IPS-15b (cell line): Measurements from ENCODE around the gene ARHGAP9.
A peak's percentile ranks its signal among the peaks of the same experiment; 100 is the strongest.
"Not testable (repeated sequence)": the region's sequence is repeated elsewhere in the genome, so short reads cannot be mapped to it uniquely, and the experiment has no call there.

Source experiments
- H3K27me3 ChIP-seq: one replicate; pipeline ENCODE4 v1.6.1; 2013; ENCODE audit warnings: low read length; ENCODE audit not compliant: control insufficient read depth, insufficient read depth
- H3K36me3 ChIP-seq: one replicate; pipeline ENCODE4 v1.6.1; 2013; ENCODE audit warnings: low read length; ENCODE audit not compliant: control insufficient read depth, insufficient read depth
- H3K4me1 ChIP-seq: one replicate; pipeline ENCODE4 v1.6.1; 2013; ENCODE audit warnings: mild to moderate bottlenecking, low read length; ENCODE audit not compliant: control insufficient read depth, insufficient read depth
- H3K4me3 ChIP-seq: one replicate; pipeline ENCODE4 v1.5.1; 2013; ENCODE audit warnings: low read depth, low read length
- H3K9ac ChIP-seq: one replicate; pipeline ENCODE4 v1.6.1; 2013; ENCODE audit warnings: low read depth, mild to moderate bottlenecking, low read length
- H3K9me3 ChIP-seq: one replicate; pipeline ENCODE4 v1.6.1; 2013; ENCODE audit warnings: mild to moderate bottlenecking, low read length; ENCODE audit not compliant: control insufficient read depth, insufficient read depth

Gene ARHGAP9

DNA sequence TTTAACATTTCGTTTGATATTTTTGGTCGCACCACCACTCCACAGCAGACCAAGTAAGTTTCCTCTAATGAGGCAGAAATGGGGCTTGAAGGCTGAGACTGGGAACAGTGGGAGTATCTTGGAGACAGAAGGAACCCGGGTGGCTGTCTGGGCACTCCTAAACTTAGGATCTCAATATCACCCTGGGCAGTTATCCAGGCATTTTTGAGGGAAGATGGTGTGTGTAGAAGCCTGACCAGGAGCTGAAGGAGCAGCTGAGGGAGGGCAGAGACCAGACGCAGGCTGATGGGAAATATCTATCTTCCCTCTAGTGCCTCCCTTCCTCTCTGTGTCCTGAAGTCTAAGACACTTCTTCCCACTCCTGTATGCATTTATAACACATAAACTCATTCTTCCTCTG lies 18.9 kb upstream of the ARHGAP9 start:
- no peak overlapping the region for H3K4me3 ChIP-seq
- H3K9me3 ChIP-seq: no peaks in the 10 kb centered on the region
- H3K9ac ChIP-seq: no peak overlapping the region
- peaks cover 51% of the 10 kb centered on the region for H3K36me3 ChIP-seq
- no peaks in the 10 kb centered on the region for H3K4me1 ChIP-seq
- no peaks in the 10 kb centered on the region for H3K27me3 ChIP-seq

DNA sequence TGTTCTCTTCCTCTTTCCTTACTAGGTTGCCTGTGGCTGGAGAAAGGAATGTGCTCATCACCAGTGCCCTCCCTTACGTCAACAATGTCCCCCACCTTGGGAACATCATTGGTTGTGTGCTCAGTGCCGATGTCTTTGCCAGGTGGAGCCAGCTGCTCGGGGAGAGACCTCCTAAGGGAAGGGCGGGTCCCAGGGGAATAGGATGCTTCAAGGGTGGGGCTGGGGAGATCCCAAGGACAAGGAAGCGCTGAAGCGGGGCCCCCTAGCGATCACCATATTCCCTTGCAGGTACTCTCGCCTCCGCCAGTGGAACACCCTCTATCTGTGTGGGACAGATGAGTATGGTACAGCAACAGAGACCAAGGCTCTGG lies 18.5 kb upstream of the ARHGAP9 start:
- Histone ChIP-seq H3K9me3 (no peaks in the 10 kb centered on the region), H3K27me3 (no peaks in the 10 kb centered on the region), H3K9ac (no peak overlapping the region), H3K4me3 (no peak overlapping the region), H3K4me1 (no peaks in the 10 kb centered on the region), H3K36me3 (peaks cover 51% of the 10 kb centered on the region)

DNA sequence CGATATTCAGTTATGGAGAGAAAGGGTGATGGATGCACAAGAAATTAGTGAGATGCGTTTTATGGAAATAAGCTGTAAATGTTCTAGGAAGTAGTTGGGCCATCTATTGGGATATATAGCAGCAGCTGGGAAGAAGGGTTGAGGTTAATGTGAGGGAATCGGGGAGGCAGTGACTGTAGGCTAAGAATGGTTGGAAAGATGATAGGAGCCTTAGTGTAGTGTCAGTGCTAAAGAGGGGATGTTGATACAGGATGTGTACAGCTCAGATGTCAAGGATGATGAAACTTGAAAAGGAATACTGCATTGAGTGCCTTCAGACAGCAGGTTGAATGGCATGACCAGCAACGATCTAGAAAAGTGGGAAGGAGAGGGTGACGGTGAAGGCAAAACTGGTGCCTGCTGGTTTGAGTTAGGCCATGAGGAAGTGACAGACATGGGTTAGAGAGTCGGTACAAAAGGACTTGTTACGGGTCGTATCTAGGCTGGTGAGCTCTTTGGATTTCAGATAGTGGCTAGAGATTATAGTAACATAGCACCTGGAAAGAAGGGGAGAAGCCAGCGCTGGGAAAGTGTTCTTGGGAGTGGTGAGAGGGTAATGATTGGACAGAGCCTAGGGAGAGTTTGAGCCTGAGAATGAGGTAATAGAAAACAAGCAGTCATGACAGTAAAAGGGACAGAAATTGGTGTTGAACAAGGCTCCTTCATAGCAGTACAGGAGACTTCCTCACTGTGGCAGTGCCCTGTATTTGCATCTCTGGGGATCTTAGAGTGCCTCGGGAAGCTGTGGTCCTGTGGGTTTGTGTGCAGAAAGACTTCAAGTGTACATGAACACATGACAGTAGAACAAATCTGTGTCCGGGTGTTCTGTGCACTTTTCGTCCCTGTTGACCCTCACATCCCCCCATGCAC lies 17.8 kb upstream of the ARHGAP9 start:
- Histone ChIP-seq H3K9me3 (no peaks in the 10 kb centered on the region), H3K4me1 (no peaks in the 10 kb centered on the region), H3K36me3 (peaks cover 56% of the 10 kb centered on the region), H3K27me3 (no peaks in the 10 kb centered on the region), H3K9ac (no peak overlapping the region), H3K4me3 (no peak overlapping the region)

DNA sequence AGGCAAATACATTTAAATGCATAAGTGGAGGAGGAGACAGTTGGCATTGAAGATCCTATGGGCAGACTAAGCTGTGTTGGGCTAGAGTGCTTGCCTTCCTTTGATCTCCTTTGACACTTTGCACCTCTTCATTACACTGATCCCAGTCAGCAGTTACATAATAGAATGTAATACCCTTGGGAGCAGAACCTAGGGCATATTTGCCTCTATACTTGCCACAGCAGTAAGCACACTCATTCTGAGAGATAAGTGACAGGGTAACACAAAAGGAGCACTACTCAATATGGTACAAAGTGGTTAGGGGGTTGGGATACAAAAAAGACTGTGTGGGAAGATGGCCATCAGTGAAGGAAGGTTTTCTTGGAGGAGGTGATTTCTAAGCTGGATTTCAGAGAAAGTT lies 17.2 kb upstream of the ARHGAP9 start:
- Histone ChIP-seq H3K9me3 (no peaks in the 10 kb centered on the region), H3K4me3 (no peak overlapping the region), H3K36me3 (peaks cover 58% of the 10 kb centered on the region), H3K4me1 (no peaks in the 10 kb centered on the region), H3K9ac (no peak overlapping the region), H3K27me3 (no peaks in the 10 kb centered on the region)

DNA sequence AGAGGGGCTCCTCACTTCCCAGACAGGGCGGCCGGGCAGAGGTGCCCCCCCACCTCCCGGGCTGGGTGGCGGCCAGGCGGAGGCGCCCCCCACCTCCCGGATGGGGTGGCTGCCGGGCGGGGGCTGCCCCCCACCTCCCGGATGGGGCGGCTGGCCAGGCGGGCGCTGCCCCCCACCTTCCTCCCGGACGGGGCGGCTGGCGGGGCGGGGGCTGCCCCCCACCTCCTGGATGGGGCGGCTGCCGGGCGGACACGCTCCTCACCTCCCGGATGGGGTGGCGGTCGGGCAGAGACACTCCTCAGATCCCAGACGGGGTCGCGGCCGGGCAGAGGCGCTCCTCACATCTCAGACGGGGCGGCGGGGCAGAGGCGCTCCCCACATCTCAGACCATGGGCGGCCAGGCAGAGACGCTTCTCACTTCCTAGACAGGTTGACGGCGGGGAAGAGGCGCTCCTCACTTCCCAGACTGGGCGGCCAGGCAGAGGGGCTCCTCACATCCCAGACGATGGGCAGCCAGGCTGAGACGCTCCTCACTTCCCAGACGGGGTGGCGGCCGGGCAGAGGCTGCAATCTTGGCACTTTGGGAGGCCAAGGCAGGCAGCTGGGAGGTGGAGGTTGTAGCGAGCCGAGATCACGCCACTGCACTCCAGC lies 15.5 kb upstream of the ARHGAP9 start:
- not testable (repeated sequence) for H3K9me3 ChIP-seq, H3K9ac ChIP-seq, H3K4me3 ChIP-seq, H3K4me1 ChIP-seq, H3K27me3 ChIP-seq
- H3K36me3 ChIP-seq: peaks cover 55% of the 10 kb centered on the region

DNA sequence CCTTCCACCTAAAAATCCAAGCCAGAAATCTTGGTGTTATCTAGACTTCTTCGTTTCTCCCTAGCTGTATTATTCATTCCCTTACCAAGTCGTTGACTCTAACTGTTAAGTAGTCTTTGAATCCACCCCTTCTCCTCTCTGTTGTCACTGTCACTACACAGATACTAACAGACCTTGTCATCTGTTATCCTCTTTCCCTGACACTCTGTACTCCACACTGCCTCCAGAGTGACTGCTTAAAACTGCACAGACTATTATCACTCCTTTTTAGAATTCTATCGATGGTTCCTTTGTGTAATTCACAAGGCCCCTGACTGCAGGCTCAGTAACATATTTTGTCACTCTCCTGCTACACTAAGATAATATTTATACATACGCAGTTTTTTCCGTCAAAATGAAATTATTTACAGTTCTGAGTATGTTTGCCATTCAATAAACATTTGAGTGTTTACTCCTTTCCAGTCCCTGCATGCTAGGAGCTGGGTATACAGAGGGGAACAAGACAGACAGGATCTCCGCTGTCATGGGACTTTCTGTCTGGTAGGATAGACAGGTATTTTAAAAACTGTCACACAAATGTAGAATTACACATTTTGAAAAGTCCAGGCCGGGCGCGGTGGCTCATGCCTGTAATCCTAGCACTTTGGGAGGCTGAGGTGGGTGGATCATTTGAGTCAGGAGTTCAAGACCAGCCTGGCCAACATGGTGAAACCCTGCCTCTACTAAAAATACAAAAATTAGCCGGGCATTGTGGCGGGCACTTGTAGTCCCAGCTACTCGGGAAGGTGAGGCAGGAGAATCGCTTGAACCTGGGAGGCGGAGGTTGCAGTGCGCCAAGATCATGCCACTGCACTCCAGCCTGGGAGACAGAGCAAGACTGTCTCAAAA lies 12.0 kb upstream of the ARHGAP9 start:
- Histone ChIP-seq H3K27me3 (no peaks in the 10 kb centered on the region), H3K36me3 (peaks cover 41% of the 10 kb centered on the region), H3K9me3 (no peaks in the 10 kb centered on the region), H3K9ac (no peak overlapping the region), H3K4me1 (no peaks in the 10 kb centered on the region), H3K4me3 (no peak overlapping the region)

DNA sequence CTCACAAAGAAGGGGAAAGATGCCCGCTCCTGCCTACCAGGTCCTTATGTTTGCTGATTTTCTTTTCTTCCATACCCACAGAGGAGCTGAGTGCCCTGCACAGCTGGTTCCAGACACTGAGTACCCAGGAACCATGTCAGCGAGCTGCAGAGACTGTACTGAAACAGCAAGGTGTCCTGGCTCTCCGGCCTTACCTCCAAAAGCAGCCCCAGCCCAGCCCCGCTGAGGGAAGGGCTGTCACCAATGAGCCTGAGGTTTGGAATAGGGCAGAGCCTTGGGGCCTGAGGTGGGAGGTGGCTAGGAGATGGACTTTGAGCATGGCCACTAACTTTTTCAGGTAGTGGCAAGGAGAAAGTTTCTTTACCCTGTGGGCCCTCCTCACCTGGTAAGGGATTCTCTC lies 10.5 kb upstream of the ARHGAP9 start:
- no peaks in the 10 kb centered on the region for H3K9me3 ChIP-seq
- H3K4me1 ChIP-seq: no peaks in the 10 kb centered on the region
- H3K4me3 ChIP-seq: no peak overlapping the region
- H3K9ac ChIP-seq: no peak overlapping the region
- peaks cover 35% of the 10 kb centered on the region for H3K36me3 ChIP-seq
- H3K27me3 ChIP-seq: no peaks in the 10 kb centered on the region

DNA sequence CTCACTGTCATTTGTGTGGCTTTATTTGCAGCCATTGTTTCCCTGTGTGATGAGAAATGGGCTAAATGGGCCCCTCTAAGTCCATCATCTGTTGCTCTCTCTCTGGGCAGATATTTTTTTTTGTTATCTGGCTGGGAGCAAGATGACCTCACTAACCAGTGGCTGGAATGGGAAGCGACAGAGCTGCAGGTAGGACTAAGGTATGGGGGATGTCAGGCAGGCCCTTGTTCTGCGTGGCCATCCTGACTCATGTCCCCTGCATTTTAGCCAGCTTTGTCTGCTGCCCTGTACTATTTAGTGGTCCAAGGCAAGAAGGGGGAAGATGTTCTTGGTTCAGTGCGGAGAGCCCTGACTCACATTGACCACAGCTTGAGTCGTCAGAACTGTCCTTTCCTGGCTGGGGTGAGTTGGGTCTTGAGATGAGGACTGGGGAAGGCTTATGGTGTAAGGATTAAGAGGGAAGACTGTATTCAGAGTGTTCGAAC lies 9.5 kb upstream of the ARHGAP9 start:
- Histone ChIP-seq H3K27me3 (no peaks in the 10 kb centered on the region), H3K9ac (peak overlapping the region; percentile 17), H3K4me3 (peak overlapping the region; percentile 96), H3K4me1 (no peaks in the 10 kb centered on the region), H3K36me3 (peaks cover 34% of the 10 kb centered on the region), H3K9me3 (no peaks in the 10 kb centered on the region)

DNA sequence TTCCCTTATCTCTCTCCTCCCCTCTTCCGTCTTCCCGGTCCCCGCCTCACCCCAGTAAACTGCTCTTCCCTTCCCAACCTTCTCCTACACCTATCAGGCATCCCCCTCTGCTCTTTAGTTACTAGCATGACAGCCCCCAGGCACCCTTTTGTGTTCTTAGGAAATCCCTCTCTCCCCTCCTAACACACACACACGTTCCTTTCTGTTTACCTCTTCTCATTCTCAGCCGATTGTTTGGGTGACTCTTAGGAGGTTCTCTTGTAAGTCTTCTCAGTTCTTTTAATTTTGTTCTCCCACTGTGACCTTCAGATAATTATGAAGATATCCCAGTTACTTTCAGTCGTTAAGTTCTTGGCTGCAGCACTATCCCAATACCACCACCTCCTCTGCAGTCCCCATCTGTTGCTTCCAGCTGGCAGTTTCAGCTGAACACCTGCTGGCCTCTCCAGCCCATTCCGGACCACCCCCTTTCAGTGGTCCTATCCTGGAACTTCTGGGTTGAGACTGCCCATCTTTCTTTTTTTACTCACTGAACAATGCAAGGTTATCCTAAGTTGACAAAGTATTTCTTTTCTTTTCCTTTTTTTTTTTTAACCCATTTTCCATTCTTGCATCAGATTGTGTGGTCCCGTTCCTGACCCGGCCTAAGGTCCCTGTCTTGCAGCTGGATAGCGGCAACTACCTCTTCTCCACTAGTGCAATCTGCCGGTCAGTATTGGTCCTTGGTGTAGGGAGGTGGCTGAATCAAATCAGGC lies 8.9 kb upstream of the ARHGAP9 start:
- no peaks in the 10 kb centered on the region for H3K27me3 ChIP-seq
- H3K4me1 ChIP-seq: peaks cover under 1% of the 10 kb centered on the region
- peaks cover 32% of the 10 kb centered on the region for H3K36me3 ChIP-seq
- H3K9me3 ChIP-seq: no peaks in the 10 kb centered on the region
- peak overlapping the region; percentile 97 for H3K9ac ChIP-seq
- peak overlapping the region; percentile 96 for H3K4me3 ChIP-seq

DNA sequence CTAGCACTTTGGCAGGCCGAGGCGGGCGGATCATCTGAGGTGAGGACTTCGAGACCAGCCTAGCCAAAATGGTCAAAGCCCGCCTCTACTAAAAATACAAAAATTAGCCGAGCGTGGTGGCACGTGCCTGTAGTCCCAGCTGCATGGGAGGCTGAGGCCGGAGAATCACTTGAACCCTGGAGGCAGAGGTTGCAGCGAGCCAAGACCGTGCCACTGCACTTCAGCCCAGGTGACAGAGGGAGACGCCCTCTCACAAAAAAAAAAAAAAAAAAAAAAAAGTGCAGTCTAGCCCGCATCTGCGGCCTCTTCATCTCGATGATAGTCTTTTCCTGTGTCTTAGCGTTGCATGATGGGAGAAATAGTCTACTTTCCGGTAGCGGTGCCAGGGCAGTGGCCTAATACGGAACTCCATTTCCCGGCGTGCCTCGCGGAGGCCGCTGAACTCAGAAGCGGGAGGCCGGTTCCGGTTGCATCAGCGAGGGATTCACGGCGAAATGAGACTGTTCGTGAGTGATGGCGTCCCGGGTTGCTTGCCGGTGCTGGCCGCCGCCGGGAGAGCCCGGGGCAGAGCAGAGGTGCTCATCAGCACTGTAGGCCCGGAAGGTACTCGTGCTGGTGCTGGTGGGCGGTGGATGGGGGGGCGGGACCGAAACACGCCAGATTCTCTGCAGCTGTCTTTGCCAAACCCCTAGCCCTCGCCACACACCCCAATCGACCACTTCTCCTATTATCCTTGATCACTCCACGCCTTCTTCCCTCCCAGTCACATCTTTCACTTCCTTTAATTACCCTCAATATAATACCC lies 8.1 kb upstream of the ARHGAP9 start, which contains the start of gene MARS1:
Gene MARS1, plus strand, starts transcription at position 472 of the 805 bp plus-strand sequence. Its CDS starts 23 bp downstream, at position 495.
- H3K4me1 ChIP-seq: peaks cover 5% of the 10 kb centered on the region
- peaks cover 30% of the 10 kb centered on the region for H3K36me3 ChIP-seq
- H3K4me3 ChIP-seq: peak within 1 kb of the TSS; percentile 96
- H3K9ac ChIP-seq: peak within 1 kb of the TSS; percentile 97
- no peaks in the 10 kb centered on the region for H3K27me3 ChIP-seq
- H3K9me3 ChIP-seq: no peaks in the 10 kb centered on the region
